ENCODE data around the gene POLN.
"Not testable (repeated sequence)": the region's sequence is repeated elsewhere in the genome, so short reads cannot be mapped to it uniquely, and the experiment has no call there.

POLN gene

GRCh38 chr4:2275044-2275397 lies 33.1 kb upstream of the POLN start:
- not testable (repeated sequence) for DNase-seq

- DNase-seq = no peak
Measured at GRCh38 chr4:2274320-2275043, 32.6 kb upstream of the POLN start.

GRCh38 chr4:2273657-2274319 lies 31.9 kb upstream of the POLN start:
- no peak for DNase-seq

- no peak for DNase-seq
Measured at GRCh38 chr4:2273221-2273620, 31.3 kb upstream of the POLN start.

GRCh38 chr4:2272828-2273120 lies 30.9 kb upstream of the POLN start:
- no peak for DNase-seq

GRCh38 chr4:2272026-2272827 lies 30.3 kb upstream of the POLN start:
- DNase-seq = no peak

- DNase-seq = no peak
Measured at GRCh38 chr4:2271279-2272025, 29.5 kb upstream of the POLN start.

GRCh38 chr4:2270341-2271165 lies 28.6 kb upstream of the POLN start:
- no peak for DNase-seq

- no peak for DNase-seq
Measured at GRCh38 chr4:2269618-2270163, 27.8 kb upstream of the POLN start.

GRCh38 chr4:2269206-2269531 lies 27.2 kb upstream of the POLN start:
- DNase-seq = no peak

- no peak for DNase-seq
Measured at GRCh38 chr4:2268357-2269205, 26.7 kb upstream of the POLN start.

GRCh38 chr4:2267841-2268240 lies 25.9 kb upstream of the POLN start:
- DNase-seq = no peak

GRCh38 chr4:2267320-2267811 lies 25.4 kb upstream of the POLN start:
- DNase-seq = no peak

- no peak for DNase-seq
Measured at GRCh38 chr4:2266821-2267220, 24.9 kb upstream of the POLN start.

- peak in 1 of 2 donors; percentile 28 for DNase-seq
Measured at GRCh38 chr4:2266181-2266580, 24.3 kb upstream of the POLN start.

- no peak for DNase-seq
Measured at GRCh38 chr4:2265113-2266110, 23.5 kb upstream of the POLN start.

GRCh38 chr4:2264481-2265041 lies 22.6 kb upstream of the POLN start:
- no peak for DNase-seq

- DNase-seq = no peak
Measured at GRCh38 chr4:2263926-2264321, 22.0 kb upstream of the POLN start.

- no peak for DNase-seq
Measured at GRCh38 chr4:2262944-2263250, 21.0 kb upstream of the POLN start.

Data from hippocampal formation (tissue), 2 donors.